ENCODE results near the gene OR6J1.

- TF ChIP-seq POLR2A (IDR thresholded peaks at IDR 0.05) (no peak), CTCF (IDR thresholded peaks at IDR 0.05) (no peak)
Observed at GRCh38 chr14:22599349-22599748, 44.8 kb downstream of the OR6J1 start.

All from body of pancreas (tissue), 4 donors.